GM23248 (cell line): ENCODE results near the gene OR52B4.

Experiments
- EZH2 ChIP-seq: fragments of 200-600 bp; sonication (generic); IDR thresholded peaks from 2 replicates; pipeline ENCODE4 v1.6.1; 2018; ENCODE audit warnings: antibody characterized with exemption, mild to moderate bottlenecking; ENCODE audit not compliant: insufficient read depth, poor library complexity, severe bottlenecking
- EZH2phosphoT487 ChIP-seq: fragments of 200-600 bp; sonication (generic); IDR thresholded peaks from 2 replicates; pipeline ENCODE4 v1.6.1; 2018; ENCODE audit warnings: antibody characterized with exemption, moderate library complexity, mild to moderate bottlenecking, low read depth; ENCODE audit not compliant: insufficient read depth

DNA sequence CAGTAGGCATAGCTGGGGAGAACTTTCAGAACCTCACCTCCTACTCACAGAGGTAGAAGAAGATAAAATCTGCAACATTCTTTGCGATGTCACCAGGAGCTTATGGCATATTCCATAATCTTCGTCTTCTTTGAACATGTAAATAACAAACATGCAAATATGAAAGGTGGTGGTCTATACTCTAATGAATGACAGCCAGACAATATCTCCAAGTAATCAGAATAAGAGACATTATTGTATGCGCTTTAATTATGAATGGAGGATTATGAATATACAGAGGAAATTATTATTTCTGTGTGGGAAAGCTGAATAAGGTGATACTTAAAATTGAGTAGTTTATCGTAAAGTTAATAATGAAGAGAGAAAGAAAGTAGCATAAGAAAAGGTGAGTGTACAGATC, at the start of gene OR52B4:
- TF ChIP-seq EZH2 (no peak), EZH2phosphoT487 (no peak)
